Pancreas (tissue), 10 donors: ENCODE measurements around the gene QRICH1. TPM values are rescaled to one million over a fixed set of nuclear protein-coding genes. Genes with fewer than 3 reads are reported as not detected.
A peak's percentile ranks its signal among the peaks of the same experiment; 100 is the strongest.

Experiments
- ATAC-seq, 4 donors: fragments of 200-7000 bp; cut with Tn5 transposase; one replicate each; pipeline versions ENCODE4 v1.8.0 to v1.9.1; 2020; ENCODE audit warnings: mild to moderate bottlenecking in 4 of 4, moderate library complexity in 4 of 4
- DNase-seq, 6 donors: peaks; one replicate each; pipeline ENCODE4 v3.0.0-alpha.2; 2020
- FAIRE-seq: peaks from 2 replicates; lab custom pipeline; 2012; peaks lifted over from hg19 to GRCh38; lab: Jason Lieb, UNC
- H3K27ac ChIP-seq, 4 donors: fragments of 200-600 bp; sonication (generic); 1 replicate in 3 of 4; 2 replicates in 1 of 4; pipeline versions ENCODE4 v1.5.0 to v1.8.0; 2020
- H3K27me3 ChIP-seq, 4 donors: fragments of 200-600 bp; one replicate each; pipeline ENCODE4 v1.8.0; 2021
- H3K36me3 ChIP-seq, 3 donors: fragments of 200-600 bp; sonication (generic) in 1 of 3; one replicate each; pipeline versions ENCODE4 v1.5.0 to v1.8.0; 2020 to 2021
- H3K4me1 ChIP-seq, 3 donors: fragments of 200-600 bp; one replicate each; pipeline ENCODE4 v1.8.0; 2021
- H3K4me3 ChIP-seq, 4 donors: fragments of 200-600 bp; sonication (generic) in 2 of 4; one replicate each; pipeline versions ENCODE4 v1.5.0 to v1.8.0; 2020 to 2021
- H3K9me3 ChIP-seq, 4 donors: fragments of 200-600 bp; one replicate each; pipeline ENCODE4 v1.8.0; 2021
- CTCF ChIP-seq, 4 donors: fragments of 200-600 bp; sonication (generic) in 3 of 4; IDR thresholded peaks; one replicate each; pipeline versions ENCODE4 v1.5.0 to v1.8.0; 2021; ENCODE audit warnings: antibody characterized with exemption in 4 of 4
- WGBS, 2 donors: extraction: QIAGEN DNeasy Blood & Tissue Kit; methylation state at CpG; one replicate each; pipeline ENCODE4 v1.1.7; 2013; 5-methylcytosine and 5-hydroxymethylcytosine counted together
- intact Hi-C, 3 donors: fragments of 100-400 bp; cut with DNase I; formaldehyde crosslinking; loops; one replicate each; pipeline versions ENCODE4 v1.11.1 to v1.14.2; 2022
- polyA plus RNA-seq, 2 donors: library from polyadenylated mRNA; stranded (reverse); fragments of 200-250 nt; gene quantifications; one replicate each; pipeline ENCODE4 v1.2.3, GENCODE V29; 2013
- total RNA-seq, 6 donors: library from RNA; stranded (reverse); fragmentation: NEBNext Ultra II Directional in 4 of 6; extraction: Animal tissue kit (Norgen Biotek cat#: 25700) in 4 of 6; gene quantifications; one replicate each; pipeline versions ENCODE4 v1.2.1 to v1.2.4, GENCODE V29; 2021 to 2023
- donor health status: healthy with polysubstance abuse.
- donor health status: DM: no; HTN: no; CAD: no; lungs with moderate emphysema.
- donor health status: DM: no; HTN: no; CAD: no.
- donor health status: control.
- donor health status: control.
- donor health status: Bipolar disorder and iron deficiency.
- donor health status: DM: yes; HTN: yes; CAD: no.
- donor health status: DM: no; HTN: no; CAD: no.
- donor health status: DM: no; HTN: no; CAD: no.
- donor health status: DM: yes; HTN: yes; CAD: no.

The QRICH1 gene
- total and polyA plus RNA-seq, 8 donors: 20.9 to 48.1 (median 30.4) TPM

GRCh38 chr3:49081429-49081828, 12.4 kb downstream of the QRICH1 start:
- TF ChIP-seq CTCF (IDR thresholded peaks at IDR 0.05): no peak

GRCh38 chr3:49079270-49079669, 14.6 kb downstream of the QRICH1 start:
- intact Hi-C loops: no loop called here

More at GRCh38 chr3:49081429-49081828, 12.4 kb downstream of the QRICH1 start:
- no peak overlapping the region for H3K27ac ChIP-seq
- intact Hi-C loops: no loop called here
- WGBS, 2 donors: 94 to 95% methylated on average over 8 of the region's 8 CpGs
- H3K36me3 ChIP-seq: peaks cover 0 to 3% (median 3%) of the 10 kb centered on the region in 3 donors
- ATAC-seq (no peak), DNase-seq (no peak), FAIRE-seq (no peak)
- H3K9me3 ChIP-seq: no peaks in the 10 kb centered on the region
- H3K4me1 ChIP-seq: no peaks in the 10 kb centered on the region
- no peak overlapping the region for H3K4me3 ChIP-seq
- no peaks in the 10 kb centered on the region for H3K27me3 ChIP-seq

GRCh38 chr3:49076646-49077045, 17.2 kb downstream of the QRICH1 start:
- H3K36me3 ChIP-seq: peaks cover 3 to 36% (median 32%) of the 10 kb centered on the region in 3 donors
- H3K4me1 ChIP-seq: no peaks in the 10 kb centered on the region
- FAIRE-seq: no peak
- no peak overlapping the region for H3K27ac ChIP-seq
- no peak overlapping the region for H3K4me3 ChIP-seq
- H3K9me3 ChIP-seq: no peaks in the 10 kb centered on the region
- 92 to 94% methylated on average over 4 of the region's 4 CpGs for WGBS, 2 donors
- intact Hi-C loops: no loop called here
- no peak for DNase-seq
- no peaks in the 10 kb centered on the region for H3K27me3 ChIP-seq
- TF ChIP-seq CTCF (IDR thresholded peaks at IDR 0.05): no peak
- ATAC-seq: no peak

More at GRCh38 chr3:49079270-49079669, 14.6 kb downstream of the QRICH1 start:
- no peak for TF ChIP-seq CTCF (IDR thresholded peaks at IDR 0.05)
- Histone ChIP-seq H3K4me1 (no peaks in the 10 kb centered on the region), H3K4me3 (no peak overlapping the region), H3K36me3 (peaks cover 1 to 25% (median 14%) of the 10 kb centered on the region in 3 donors), H3K27ac (no peak overlapping the region), H3K9me3 (no peaks in the 10 kb centered on the region), H3K27me3 (no peaks in the 10 kb centered on the region)
- FAIRE-seq (peak; percentile 86), DNase-seq (no peak), ATAC-seq (no peak)
- WGBS, 2 donors: 95% methylated on average over 2 of the region's 2 CpGs

GRCh38 chr3:49076116-49076515, 17.8 kb downstream of the QRICH1 start:
- no peak for ATAC-seq
- peaks cover 3 to 40% (median 33%) of the 10 kb centered on the region in 3 donors for H3K36me3 ChIP-seq
- no peak for TF ChIP-seq CTCF (IDR thresholded peaks at IDR 0.05)
- no peaks in the 10 kb centered on the region for H3K4me1 ChIP-seq
- intact Hi-C loops: no loop called here
- H3K27me3 ChIP-seq: no peaks in the 10 kb centered on the region
- no peak overlapping the region for H3K27ac ChIP-seq
- no peak for DNase-seq
- no peak overlapping the region for H3K4me3 ChIP-seq
- WGBS, 2 donors: 95% methylated on average over 13 of the region's 13 CpGs
- no peak for FAIRE-seq
- H3K9me3 ChIP-seq: no peaks in the 10 kb centered on the region

- FAIRE-seq (no peak), ATAC-seq (no peak)
- 93 to 94% methylated on average over 7 of the region's 7 CpGs for WGBS, 2 donors
Measured at GRCh38 chr3:49058011-49058410, 35.9 kb downstream of the QRICH1 start.

More at GRCh38 chr3:49058011-49058410, 35.9 kb downstream of the QRICH1 start:
- Histone ChIP-seq H3K27me3 (no peaks in the 10 kb centered on the region), H3K4me1 (no peaks in the 10 kb centered on the region), H3K4me3 (no peak overlapping the region), H3K9me3 (no peaks in the 10 kb centered on the region), H3K36me3 (peaks cover 0 to 32% (median 13%) of the 10 kb centered on the region in 3 donors), H3K27ac (no peak overlapping the region)
- TF ChIP-seq CTCF (IDR thresholded peaks at IDR 0.05): no peak
- no peak for DNase-seq
- intact Hi-C loops: no loop called here
